ENCODE measurements around the gene GRIA1. TPM values are rescaled to one million over a fixed set of nuclear protein-coding genes. Genes with fewer than 3 reads are reported as not detected.

The GRIA1 gene
- total RNA-seq, 1 donor from 2014 or later = not detected

- Mint-ChIP-seq H3K27ac (no peak overlapping the region), H3K4me1 (ENCODE audit: low read depth) (no peaks in the 10 kb centered on the region), H3K36me3 (ENCODE audit: low read depth) (no peaks in the 10 kb centered on the region), H3K9me3 (no peaks in the 10 kb centered on the region), H3K27me3 (ENCODE audit: low read depth) (no peaks in the 10 kb centered on the region), H3K4me3 (ENCODE audit: low read depth) (no peak overlapping the region)
- intact Hi-C loops (cut with micrococcal nuclease) = no loop called here
- no peak for DNase-seq (ENCODE audit: low spot score)
These were observed 171.4 kb downstream of the GRIA1 start for GRCh38 chr5:153661897-153662296.

DNA sequence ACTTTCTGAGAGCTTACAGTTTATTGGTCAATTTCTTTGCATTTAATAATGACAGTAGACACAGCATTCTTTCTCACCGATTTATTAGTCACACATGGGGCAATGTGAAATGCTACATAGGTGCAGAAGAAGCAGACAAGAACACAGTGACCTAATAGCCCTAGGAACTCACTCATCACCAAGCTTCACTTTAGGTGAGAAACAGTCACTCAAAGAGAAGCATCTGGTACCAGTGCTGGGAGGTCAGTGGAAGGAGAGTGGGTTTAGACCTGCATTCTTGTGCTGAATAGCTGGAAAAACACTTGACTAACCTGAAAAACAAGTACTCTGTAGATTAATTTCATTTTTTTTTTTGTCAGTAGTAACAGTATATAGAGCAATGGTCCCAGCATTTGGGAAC lies 179.6 kb downstream of the GRIA1 start:
- H3K4me1 Mint-ChIP-seq (ENCODE audit: low read depth) = no peaks in the 10 kb centered on the region
- H3K27ac Mint-ChIP-seq = no peak overlapping the region
- intact Hi-C loops (cut with micrococcal nuclease) = no loop called here
- H3K27me3 Mint-ChIP-seq (ENCODE audit: low read depth) = no peaks in the 10 kb centered on the region
- no peaks in the 10 kb centered on the region for H3K9me3 Mint-ChIP-seq
- H3K36me3 Mint-ChIP-seq (ENCODE audit: low read depth) = no peaks in the 10 kb centered on the region
- H3K4me3 Mint-ChIP-seq (ENCODE audit: low read depth) = no peak overlapping the region
- no peak for DNase-seq (ENCODE audit: low spot score)

DNA sequence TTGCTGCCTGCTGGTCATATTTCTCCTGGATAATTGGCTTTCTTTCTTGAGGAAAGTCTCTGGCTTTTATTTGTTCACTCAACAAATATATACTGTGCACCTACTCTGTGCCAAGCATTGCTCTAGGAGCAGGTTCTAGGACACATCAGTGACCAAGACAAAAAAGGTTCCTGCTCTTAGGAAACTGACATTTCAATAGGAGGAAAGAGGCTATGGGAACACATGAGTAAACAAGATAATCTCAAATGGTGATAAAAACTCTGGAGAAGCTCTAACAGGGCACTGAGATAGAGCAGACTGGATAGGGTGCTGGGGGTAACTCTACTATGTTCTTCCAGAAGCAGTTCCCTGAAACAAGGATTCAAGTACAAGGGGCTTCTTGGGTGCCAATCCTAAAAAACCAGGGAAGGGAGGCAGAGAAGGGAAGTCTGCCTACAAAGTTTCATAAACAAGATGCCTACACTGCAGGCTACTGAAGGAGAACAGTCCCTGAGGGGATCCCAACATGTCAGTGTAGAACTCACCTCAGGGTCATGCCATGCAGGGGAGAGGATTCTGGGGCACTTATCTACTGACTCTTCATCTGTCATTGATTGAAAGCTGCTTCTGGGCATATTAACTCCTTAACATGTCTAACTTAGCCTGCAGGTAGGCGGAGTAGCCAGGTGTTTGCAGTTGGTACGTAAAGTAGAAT lies 181.3 kb downstream of the GRIA1 start:
- Mint-ChIP-seq H3K36me3 (ENCODE audit: low read depth) (no peaks in the 10 kb centered on the region), H3K27me3 (ENCODE audit: low read depth) (no peaks in the 10 kb centered on the region), H3K4me3 (ENCODE audit: low read depth) (no peak overlapping the region), H3K9me3 (no peaks in the 10 kb centered on the region), H3K27ac (no peak overlapping the region), H3K4me1 (ENCODE audit: low read depth) (no peaks in the 10 kb centered on the region)
- DNase-seq (ENCODE audit: low spot score) = no peak
- intact Hi-C loops (cut with micrococcal nuclease) = no loop called here

DNA sequence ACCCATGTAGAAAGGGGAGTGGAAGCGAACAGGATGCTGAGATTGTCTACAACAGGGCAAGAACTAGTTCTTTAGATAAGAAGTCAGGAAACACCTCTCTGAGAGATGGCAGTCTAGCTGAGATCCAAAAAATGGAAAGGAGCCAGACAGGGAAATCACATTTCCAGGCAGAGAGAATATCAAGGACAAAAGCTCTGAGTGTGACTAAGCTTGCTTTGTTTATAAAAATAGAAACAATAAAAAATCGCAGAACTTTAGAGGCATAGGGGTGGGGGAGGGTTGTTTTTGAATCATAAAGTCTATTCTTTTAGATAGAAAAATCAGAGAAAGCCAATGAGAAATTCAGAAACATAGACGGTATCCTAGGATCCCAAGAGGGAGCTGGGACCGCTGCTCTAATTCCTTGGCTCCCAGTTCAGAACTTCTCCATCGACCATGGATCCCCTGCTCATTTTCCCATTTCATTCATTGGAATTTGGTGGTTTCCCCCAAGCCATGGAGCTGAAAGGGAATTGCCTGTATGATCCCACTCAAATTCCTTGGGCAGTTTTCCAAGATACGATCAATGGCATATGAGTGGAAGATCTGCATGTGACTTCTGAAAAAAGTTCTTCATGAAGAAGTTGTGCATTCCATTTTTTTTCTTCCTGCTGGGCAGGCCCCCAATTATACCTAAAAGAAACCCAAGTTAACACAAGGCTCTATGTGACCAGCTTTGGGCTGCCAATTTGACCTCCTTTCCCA lies 182.0 kb downstream of the GRIA1 start:
- Mint-ChIP-seq H3K4me3 (ENCODE audit: low read depth) (no peak overlapping the region), H3K4me1 (ENCODE audit: low read depth) (no peaks in the 10 kb centered on the region), H3K27me3 (ENCODE audit: low read depth) (no peaks in the 10 kb centered on the region), H3K27ac (no peak overlapping the region), H3K9me3 (no peaks in the 10 kb centered on the region), H3K36me3 (ENCODE audit: low read depth) (no peaks in the 10 kb centered on the region)
- intact Hi-C loops (cut with micrococcal nuclease) = no loop called here
- DNase-seq (ENCODE audit: low spot score) = no peak

- intact Hi-C loops (cut with micrococcal nuclease) = no loop called here
- no peaks in the 10 kb centered on the region for H3K4me1 Mint-ChIP-seq (ENCODE audit: low read depth)
- no peaks in the 10 kb centered on the region for H3K36me3 Mint-ChIP-seq (ENCODE audit: low read depth)
- H3K27ac Mint-ChIP-seq = no peak overlapping the region
- no peaks in the 10 kb centered on the region for H3K9me3 Mint-ChIP-seq
- H3K4me3 Mint-ChIP-seq (ENCODE audit: low read depth) = no peak overlapping the region
- DNase-seq (ENCODE audit: low spot score) = no peak
- no peaks in the 10 kb centered on the region for H3K27me3 Mint-ChIP-seq (ENCODE audit: low read depth)
These were observed 183.9 kb downstream of the GRIA1 start for GRCh38 chr5:153674356-153674755.

GRCh38 chr5:153676406-153676805 lies 185.9 kb downstream of the GRIA1 start:
- no peak overlapping the region for H3K4me3 Mint-ChIP-seq (ENCODE audit: low read depth)
- no peaks in the 10 kb centered on the region for H3K4me1 Mint-ChIP-seq (ENCODE audit: low read depth)
- H3K9me3 Mint-ChIP-seq = no peaks in the 10 kb centered on the region
- no peaks in the 10 kb centered on the region for H3K36me3 Mint-ChIP-seq (ENCODE audit: low read depth)
- DNase-seq (ENCODE audit: low spot score) = no peak
- no peaks in the 10 kb centered on the region for H3K27me3 Mint-ChIP-seq (ENCODE audit: low read depth)
- H3K27ac Mint-ChIP-seq = no peak overlapping the region
- intact Hi-C loops (cut with micrococcal nuclease) = no loop called here

DNA sequence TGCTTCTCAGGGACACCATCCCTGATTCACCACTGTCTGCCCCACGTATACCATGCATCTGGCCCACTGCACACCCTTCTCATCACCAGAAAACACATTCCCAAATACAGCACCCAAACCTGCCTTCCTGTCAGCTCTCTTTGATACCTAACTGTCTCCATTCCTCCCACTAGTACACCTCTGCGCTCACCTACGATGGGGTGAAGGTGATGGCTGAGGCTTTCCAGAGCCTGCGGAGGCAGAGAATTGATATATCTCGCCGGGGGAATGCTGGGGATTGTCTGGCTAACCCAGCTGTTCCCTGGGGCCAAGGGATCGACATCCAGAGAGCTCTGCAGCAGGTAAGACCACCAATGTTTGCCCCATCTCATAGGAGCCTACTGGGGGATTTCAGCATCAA lies 186.4 kb downstream of the GRIA1 start:
- Mint-ChIP-seq H3K27me3 (ENCODE audit: low read depth) (no peaks in the 10 kb centered on the region), H3K36me3 (ENCODE audit: low read depth) (no peaks in the 10 kb centered on the region)

DNA sequence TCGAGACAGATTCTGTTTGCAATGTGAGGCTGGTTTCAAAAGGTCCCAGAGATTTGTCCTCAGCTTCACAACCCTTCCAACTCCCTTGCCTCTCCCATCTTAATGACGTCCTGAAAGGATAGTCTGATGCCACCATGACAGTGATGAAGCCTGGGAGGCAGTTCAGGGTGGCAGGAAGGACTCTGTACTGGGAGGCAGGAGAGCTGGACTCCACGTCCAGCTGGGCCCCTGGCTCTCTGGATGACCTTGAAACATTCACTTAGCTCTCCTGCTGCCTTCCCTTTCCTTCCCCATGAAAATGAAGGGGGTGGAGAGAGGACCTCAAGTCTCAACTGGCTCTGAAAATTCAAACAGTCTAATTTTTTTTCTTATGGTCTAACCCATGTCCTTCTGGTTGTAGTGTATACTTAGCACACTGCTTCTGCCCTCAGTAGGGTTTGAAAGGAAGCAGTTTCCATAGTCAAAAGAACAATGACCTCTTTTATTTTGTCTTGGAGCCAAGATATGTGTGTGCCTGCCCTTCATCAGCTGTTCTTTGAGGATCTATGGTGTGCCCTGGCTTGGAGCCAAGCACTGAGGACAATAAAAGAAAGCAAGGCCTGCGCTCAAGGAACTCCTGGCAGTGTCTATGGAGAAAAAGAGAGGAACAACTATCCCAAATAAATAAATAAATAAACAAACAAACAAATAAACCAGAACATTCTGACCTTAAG lies 188.3 kb downstream of the GRIA1 start:
- no peak overlapping the region for H3K4me3 Mint-ChIP-seq (ENCODE audit: low read depth)
- DNase-seq (ENCODE audit: low spot score) = no peak
- no peak overlapping the region for H3K27ac Mint-ChIP-seq
- no peaks in the 10 kb centered on the region for H3K9me3 Mint-ChIP-seq
- no peaks in the 10 kb centered on the region for H3K36me3 Mint-ChIP-seq (ENCODE audit: low read depth)
- intact Hi-C loops (cut with micrococcal nuclease) = no loop called here
- H3K4me1 Mint-ChIP-seq (ENCODE audit: low read depth) = no peaks in the 10 kb centered on the region
- no peaks in the 10 kb centered on the region for H3K27me3 Mint-ChIP-seq (ENCODE audit: low read depth)

More for the DNA sequence above, 186.4 kb downstream of the GRIA1 start:
- intact Hi-C loops (cut with micrococcal nuclease) = no loop called here
- H3K4me1 Mint-ChIP-seq (ENCODE audit: low read depth) = no peaks in the 10 kb centered on the region
- DNase-seq (ENCODE audit: low spot score) = no peak
- no peak overlapping the region for H3K4me3 Mint-ChIP-seq (ENCODE audit: low read depth)
- H3K9me3 Mint-ChIP-seq = no peaks in the 10 kb centered on the region
- no peak overlapping the region for H3K27ac Mint-ChIP-seq

DNA sequence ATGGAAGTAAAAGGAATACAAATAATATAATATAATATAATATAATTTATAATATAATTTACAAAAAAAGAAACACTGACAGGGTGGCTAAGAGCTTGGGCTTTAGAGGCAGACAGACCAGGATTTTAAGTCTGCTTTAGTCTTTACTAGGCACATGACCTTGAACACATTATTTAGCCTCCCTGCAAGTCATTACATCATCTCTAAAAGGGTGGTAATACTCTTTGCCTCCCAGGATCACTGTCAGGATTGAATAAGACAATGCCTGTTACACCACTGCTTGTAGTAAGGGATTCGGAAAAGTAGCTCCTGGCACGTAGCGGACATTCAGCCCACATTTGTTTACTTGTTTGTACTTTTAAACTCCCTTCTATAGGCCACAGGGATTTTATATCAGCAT lies 199.8 kb downstream of the GRIA1 start:
- no peaks in the 10 kb centered on the region for H3K36me3 Mint-ChIP-seq (ENCODE audit: low read depth)
- DNase-seq (ENCODE audit: low spot score) = no peak
- no peak overlapping the region for H3K4me3 Mint-ChIP-seq (ENCODE audit: low read depth)
- H3K9me3 Mint-ChIP-seq = no peaks in the 10 kb centered on the region
- no peaks in the 10 kb centered on the region for H3K27me3 Mint-ChIP-seq (ENCODE audit: low read depth)
- no peak overlapping the region for H3K27ac Mint-ChIP-seq
- intact Hi-C loops (cut with micrococcal nuclease) = no loop called here
- H3K4me1 Mint-ChIP-seq (ENCODE audit: low read depth) = no peaks in the 10 kb centered on the region

DNA sequence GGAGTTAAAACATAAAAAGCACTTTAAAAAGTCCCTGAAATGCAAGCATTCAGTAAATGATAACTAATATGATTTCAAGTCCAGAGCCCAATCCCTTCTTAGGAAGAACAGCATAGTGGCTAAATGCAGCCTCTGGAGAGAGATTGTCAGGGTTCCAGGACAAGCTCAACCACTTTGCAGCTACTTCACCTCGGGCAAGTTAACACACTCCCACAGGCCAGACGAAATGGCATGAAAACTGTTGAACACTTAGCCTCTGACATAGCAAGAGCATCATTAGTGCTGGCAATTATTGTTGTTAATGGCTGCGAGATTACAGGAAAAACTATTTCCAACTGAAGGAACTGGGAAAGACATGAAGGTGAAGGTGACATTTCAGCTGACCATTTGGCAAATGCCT lies 205.8 kb downstream of the GRIA1 start:
- H3K9me3 Mint-ChIP-seq = no peaks in the 10 kb centered on the region
- no peaks in the 10 kb centered on the region for H3K27me3 Mint-ChIP-seq (ENCODE audit: low read depth)
- no peak for DNase-seq (ENCODE audit: low spot score)
- H3K36me3 Mint-ChIP-seq (ENCODE audit: low read depth) = no peaks in the 10 kb centered on the region
- H3K4me1 Mint-ChIP-seq (ENCODE audit: low read depth) = no peaks in the 10 kb centered on the region
- H3K27ac Mint-ChIP-seq = no peak overlapping the region
- intact Hi-C loops (cut with micrococcal nuclease) = no loop called here
- H3K4me3 Mint-ChIP-seq (ENCODE audit: low read depth) = no peak overlapping the region

GRCh38 chr5:153699035-153699434 lies 208.6 kb downstream of the GRIA1 start:
- Mint-ChIP-seq H3K9me3 (no peaks in the 10 kb centered on the region), H3K36me3 (ENCODE audit: low read depth) (no peaks in the 10 kb centered on the region), H3K27me3 (ENCODE audit: low read depth) (no peaks in the 10 kb centered on the region), H3K4me1 (ENCODE audit: low read depth) (no peaks in the 10 kb centered on the region), H3K27ac (no peak overlapping the region), H3K4me3 (ENCODE audit: low read depth) (no peak overlapping the region)
- intact Hi-C loops (cut with micrococcal nuclease) = no loop called here
- no peak for DNase-seq (ENCODE audit: low spot score)

DNA sequence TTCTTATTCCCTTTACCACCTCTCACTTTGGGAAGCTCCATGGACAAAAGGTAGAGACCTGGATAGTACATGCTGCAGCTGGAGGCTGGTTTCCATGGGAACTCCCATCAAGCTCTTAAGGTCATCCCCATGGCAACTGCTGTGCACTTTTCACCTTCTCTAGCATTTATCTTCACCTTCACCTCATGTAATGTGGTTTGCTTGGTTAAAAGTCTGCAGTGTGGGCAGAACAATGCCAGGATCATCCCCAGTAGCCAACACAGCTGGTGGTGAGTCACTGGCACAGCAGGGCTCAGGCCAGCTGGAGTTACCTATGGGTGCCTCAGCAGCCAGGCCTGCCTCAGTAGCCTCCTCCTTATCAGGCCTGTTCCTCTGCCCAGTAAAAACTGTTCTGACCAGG lies 210.5 kb downstream of the GRIA1 start:
- Mint-ChIP-seq H3K27me3 (ENCODE audit: low read depth) (no peaks in the 10 kb centered on the region), H3K36me3 (ENCODE audit: low read depth) (no peaks in the 10 kb centered on the region), H3K4me3 (ENCODE audit: low read depth) (no peak overlapping the region), H3K9me3 (no peaks in the 10 kb centered on the region), H3K27ac (no peak overlapping the region), H3K4me1 (ENCODE audit: low read depth) (no peaks in the 10 kb centered on the region)
- no peak for DNase-seq (ENCODE audit: low spot score)
- intact Hi-C loops (cut with micrococcal nuclease) = no loop called here

- Mint-ChIP-seq H3K36me3 (ENCODE audit: low read depth) (no peaks in the 10 kb centered on the region), H3K4me1 (ENCODE audit: low read depth) (no peaks in the 10 kb centered on the region), H3K9me3 (no peaks in the 10 kb centered on the region), H3K27ac (no peak overlapping the region), H3K27me3 (ENCODE audit: low read depth) (no peaks in the 10 kb centered on the region), H3K4me3 (ENCODE audit: low read depth) (no peak overlapping the region)
- intact Hi-C loops (cut with micrococcal nuclease) = no loop called here
- no peak for DNase-seq (ENCODE audit: low spot score)
These were observed 211.8 kb downstream of the GRIA1 start for GRCh38 chr5:153702265-153702664.
